Measurements from ENCODE around the gene ODC1.

The ODC1 gene

DNA sequence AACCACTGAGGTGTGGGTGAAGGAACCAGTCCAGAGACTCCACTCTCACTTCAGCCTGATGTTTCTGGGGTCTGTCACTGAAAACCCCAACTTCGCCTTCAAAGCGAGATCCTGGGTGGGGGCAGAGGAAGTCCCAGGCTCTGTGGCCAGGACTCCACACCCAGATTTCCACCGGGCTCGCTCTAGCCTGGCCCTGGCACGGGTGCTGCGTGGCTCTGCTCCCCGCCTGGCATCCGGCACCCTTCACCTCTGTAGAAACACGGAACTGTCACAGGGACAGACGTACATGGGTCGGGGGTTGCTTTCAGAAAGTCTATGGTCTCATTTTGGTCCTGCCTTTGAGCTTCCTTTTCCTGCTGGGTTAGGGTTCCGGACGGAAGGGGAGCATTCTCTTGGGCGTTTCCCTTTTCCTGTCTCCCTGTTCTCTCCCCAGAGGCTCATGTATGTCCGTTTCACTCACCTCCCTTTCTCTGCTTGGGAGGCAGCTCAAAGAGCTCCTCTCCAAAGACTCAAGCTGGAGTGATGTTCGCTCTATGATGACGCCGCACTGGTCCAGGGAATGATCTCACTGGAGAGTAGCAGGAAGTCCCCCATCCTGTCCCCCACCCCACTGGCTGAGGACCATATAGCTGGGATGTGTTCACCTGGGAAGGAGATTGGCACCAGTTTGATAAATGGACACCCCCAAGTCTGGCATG is 41.5 kb downstream of the ODC1 start:
- H3K27ac ChIP-seq, result no peak overlapping the region
- TF ChIP-seq, protein P1, sequence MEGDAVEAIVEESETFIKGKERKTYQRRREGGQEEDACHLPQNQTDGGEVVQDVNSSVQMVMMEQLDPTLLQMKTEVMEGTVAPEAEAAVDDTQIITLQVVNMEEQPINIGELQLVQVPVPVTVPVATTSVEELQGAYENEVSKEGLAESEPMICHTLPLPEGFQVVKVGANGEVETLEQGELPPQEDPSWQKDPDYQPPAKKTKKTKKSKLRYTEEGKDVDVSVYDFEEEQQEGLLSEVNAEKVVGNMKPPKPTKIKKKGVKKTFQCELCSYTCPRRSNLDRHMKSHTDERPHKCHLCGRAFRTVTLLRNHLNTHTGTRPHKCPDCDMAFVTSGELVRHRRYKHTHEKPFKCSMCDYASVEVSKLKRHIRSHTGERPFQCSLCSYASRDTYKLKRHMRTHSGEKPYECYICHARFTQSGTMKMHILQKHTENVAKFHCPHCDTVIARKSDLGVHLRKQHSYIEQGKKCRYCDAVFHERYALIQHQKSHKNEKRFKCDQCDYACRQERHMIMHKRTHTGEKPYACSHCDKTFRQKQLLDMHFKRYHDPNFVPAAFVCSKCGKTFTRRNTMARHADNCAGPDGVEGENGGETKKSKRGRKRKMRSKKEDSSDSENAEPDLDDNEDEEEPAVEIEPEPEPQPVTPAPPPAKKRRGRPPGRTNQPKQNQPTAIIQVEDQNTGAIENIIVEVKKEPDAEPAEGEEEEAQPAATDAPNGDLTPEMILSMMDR (conservative IDR thresholded peaks at IDR 0.05), result no peak
- TF ChIP-seq ZFX (IDR thresholded peaks at IDR 0.05), result no peak

DNA sequence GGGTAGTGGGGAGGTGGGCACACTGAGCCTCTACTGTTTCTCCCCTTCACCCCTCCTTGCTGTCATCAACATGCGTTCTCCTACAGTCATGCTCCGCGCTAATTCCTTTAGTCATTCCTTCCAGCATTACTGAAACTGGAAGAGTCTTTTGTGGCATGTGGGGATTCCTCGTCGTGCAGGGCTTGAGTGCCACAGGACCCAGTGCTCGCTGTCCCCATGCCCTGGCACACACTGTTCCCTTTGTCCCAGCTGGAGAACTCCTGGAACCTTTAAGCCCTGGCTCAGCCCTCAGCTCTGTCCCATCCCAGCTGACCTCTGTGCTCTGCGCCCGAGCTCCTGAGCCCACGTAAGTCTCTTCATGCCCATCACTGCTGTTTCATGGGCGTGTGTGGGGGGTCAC is 42.1 kb downstream of the ODC1 start:
- no peak overlapping the region for H3K27ac ChIP-seq
- TF ChIP-seq, protein P1 (conservative IDR thresholded peaks at IDR 0.05), result no peak
- no peak for TF ChIP-seq ZFX (IDR thresholded peaks at IDR 0.05)

DNA sequence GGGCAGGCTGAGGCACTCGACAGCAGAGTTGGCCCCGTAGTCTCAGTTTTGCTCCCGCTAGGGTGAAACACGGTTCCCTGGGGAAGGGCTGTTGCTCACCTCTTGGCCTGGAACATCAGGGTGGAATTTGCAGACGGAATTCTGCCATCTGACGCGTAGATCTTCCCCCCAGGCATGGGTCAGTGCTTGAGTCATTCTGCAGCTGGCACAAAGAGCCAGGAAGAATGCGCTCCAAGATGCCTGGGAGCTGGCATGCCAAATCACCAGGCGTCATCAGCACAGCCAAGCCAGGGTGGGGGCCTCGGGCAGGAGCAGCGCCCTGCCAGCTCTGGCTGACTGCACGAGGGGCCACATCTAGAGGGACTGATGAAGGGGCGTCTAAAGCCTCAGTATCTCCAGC is 42.7 kb downstream of the ODC1 start:
- no peak for TF ChIP-seq ZFX (IDR thresholded peaks at IDR 0.05)
- TF ChIP-seq, protein P1 (conservative IDR thresholded peaks at IDR 0.05), result no peak
- H3K27ac ChIP-seq, result peak overlapping the region; percentile 31

DNA sequence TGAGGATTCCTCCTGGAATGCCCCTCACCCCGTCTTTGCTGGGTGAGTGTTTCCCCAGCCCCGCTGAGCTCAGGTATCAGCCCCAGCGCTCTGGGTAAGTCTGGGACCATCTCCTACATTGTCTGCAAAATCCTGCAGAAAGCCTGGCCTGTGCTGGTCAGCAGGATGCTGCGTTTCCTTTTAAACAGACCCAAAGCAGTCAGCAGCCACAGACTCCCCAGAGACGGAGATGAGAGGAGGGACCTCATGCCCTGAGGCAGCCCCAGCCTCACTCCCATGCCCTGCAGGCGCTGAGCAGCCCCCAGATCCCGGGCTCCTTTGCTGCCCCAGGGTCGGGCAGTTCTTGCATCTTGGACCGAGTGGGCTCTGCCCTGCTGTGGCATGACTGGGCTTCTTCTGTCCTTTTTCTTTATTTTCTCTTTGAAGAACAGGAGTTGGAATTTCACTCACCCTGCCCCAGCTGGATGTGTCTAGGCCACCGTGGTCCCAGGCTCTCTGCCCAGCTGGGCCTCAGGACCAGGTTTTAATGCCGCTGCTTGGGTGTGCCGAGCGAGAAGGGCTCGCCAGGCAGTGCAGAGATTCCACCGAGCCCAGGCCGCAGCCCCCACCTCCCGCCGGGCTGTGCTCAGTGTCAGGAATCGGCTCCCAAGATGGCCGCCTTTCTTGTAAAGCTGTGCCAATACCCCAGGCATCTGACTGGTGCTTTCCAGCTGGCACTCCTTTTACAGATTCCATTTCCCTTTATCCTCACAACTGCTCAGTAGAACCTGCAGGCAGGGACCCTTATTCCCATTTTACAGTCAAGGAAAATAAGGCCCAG is 43.6 kb downstream of the ODC1 start:
- no peak for TF ChIP-seq ZFX (IDR thresholded peaks at IDR 0.05)
- TF ChIP-seq, protein P1 (conservative IDR thresholded peaks at IDR 0.05), result no peak
- peak overlapping the region; percentile 31 for H3K27ac ChIP-seq

DNA sequence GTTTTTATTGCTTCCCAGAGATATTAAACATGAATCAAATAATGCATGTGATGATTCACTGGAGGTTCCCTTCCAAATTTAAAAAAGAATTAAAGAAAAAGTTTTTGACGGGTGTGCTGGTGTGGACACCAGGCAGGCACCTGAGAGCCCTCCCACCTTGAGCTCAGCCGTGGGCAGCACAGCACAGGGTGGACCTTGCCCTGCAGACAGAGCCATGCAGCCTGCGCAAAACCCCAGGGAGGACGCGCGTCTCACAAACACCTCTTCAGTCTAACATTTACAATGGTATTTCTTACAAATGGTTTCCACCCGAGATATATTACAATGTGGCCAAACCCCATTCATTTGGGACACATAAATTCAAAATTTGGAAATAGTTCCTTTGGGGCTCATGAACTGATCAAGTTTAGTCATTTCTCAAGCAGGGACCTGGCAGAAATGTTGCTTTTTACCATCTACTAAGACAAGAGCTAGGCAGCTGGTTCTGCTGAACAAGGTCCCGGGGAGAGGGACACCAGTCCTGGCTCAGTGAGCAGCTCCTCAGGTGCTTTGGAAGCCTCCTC is 45.4 kb downstream of the ODC1 start:
- H3K27ac ChIP-seq, result no peak overlapping the region
- TF ChIP-seq, protein P1 (conservative IDR thresholded peaks at IDR 0.05), result no peak
- no peak for TF ChIP-seq ZFX (IDR thresholded peaks at IDR 0.05)

DNA sequence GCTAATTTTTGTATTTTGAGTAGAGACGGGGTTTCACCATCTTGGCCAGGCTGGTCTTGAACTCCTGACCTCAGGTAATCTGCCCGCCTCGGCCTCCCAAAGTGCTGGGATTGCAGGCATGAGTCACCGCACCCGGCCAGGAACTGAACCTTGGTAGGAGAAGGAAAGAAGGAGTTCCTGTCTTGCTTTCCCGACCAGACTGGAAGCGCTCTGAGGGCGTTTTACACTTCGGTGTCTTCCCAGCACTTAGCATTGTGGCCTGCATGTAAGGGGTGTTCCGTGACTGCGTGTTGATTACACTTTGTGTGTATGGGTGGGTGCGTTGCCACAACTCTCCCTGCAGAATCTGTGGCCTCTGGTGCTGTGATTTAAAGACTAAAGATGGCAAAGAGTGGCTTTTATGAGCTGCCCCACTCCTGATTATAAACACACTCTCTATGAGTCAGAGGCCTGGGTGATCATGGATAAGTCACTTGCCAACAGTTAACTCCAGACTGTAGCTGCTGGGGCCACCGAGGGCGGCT is 46.0 kb downstream of the ODC1 start:
- TF ChIP-seq, protein P1 (conservative IDR thresholded peaks at IDR 0.05), result no peak
- TF ChIP-seq ZFX (IDR thresholded peaks at IDR 0.05), result no peak
- no peak overlapping the region for H3K27ac ChIP-seq

Data from C4-2B (cell line).